HS-27A (cell line): Measurements from ENCODE around the gene PHLDA3.

Experiments
- DNase-seq: peaks from one replicate; pipeline ENCODE4 v3.0.0-alpha.2; 2012; ENCODE audit warnings: low read depth, missing footprints

Gene PHLDA3

GRCh38 chr1:201468844-201469644 is at the start of gene PHLDA3:
Gene PHLDA3, minus strand, starts transcription at chr1:201469188. Its CDS starts 402 bp downstream, at chr1:201468786.
- DNase-seq = no peak

DNA sequence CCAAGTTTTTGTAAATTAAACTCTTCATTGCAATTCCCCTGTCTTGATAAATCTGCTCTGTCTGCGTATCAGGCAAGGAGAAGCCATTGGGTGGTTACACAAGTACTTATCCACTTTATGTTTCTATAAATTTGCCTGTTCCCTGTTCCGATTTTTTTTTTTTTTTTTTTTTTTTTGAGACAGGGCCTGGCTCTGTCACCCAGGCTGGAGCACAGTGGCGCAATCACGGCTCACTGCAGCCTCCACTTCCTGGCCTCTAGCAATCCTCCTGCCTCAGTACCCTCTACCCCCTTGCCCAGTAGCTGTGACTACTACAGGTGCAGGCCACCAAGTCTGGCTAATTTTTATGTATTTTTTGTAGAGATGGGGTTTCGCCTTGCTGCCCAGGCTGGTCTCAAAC is 49.1 kb upstream of the PHLDA3 start:
- DNase-seq = no peak

DNA sequence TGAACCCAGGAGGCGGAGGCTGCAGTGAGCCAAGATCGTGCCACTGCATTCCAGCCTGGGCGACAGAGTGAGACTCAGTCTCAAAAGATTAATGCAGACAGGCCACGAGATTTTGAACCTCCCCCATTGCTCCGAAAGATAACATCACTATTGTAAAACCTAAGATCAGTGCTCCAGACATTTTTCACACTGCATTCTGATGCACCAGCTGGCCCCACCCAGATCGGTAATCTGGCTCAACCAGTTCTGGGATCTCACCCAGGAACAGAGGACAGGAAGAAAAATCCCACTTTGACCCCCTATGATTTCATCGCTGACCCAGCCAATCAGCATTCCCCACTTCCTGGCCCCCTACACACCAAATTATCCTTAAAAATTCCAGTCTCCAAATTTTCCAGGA is 48.6 kb upstream of the PHLDA3 start:
- no peak for DNase-seq

DNA sequence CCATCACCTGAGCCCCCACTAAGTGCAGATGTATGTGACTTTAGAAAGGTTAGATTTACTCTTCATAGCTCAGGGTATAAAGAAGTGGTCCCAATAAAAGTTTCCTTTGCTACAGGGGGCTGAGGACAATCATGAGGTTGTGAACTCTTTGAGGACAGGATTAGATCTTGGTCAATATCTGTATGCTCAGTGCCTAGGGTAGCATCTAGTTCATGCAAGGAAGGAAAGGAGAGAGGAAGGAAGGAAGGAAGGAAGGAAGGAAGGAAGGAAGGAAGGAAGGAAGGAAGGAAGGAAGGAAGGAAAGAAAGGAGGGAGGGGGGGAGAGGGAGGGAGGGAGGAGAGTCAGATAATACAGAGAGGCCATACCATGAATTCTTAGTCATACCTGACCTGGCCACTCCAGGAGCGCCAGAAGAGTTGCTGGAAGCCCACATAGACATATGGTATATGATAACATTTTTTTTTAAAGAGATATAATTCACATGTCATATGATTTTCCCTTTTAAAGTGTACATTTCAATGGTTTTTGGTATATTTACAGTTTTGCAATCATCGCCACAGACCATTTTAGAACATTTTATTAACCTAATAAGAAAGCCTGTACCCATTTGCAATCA is 47.6 kb upstream of the PHLDA3 start:
- DNase-seq = no peak

- no peak for DNase-seq
Observed at GRCh38 chr1:201515895-201516294, 46.9 kb upstream of the PHLDA3 start.

GRCh38 chr1:201515062-201515750 is 46.2 kb upstream of the PHLDA3 start:
- DNase-seq = no peak

DNA sequence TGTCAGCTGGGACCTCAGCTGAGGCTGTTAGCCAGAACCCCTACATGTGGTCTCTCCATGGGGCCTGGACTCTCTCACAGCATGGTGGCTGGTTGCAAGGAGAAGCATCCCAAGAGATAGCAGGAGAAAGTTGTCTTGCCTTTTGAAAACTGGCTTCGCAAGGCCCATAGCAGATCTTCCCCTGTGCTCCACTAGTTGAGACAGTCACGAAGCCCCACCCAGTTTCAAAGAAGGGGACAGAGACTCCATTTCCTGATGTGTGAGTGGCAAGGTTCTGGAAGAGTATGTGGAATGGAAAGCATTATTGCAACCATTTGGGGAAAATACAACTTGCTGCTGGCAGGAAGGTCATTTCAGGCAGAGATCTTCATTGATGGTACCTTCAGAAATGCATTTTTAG is 45.5 kb upstream of the PHLDA3 start:
- DNase-seq = no peak

DNA sequence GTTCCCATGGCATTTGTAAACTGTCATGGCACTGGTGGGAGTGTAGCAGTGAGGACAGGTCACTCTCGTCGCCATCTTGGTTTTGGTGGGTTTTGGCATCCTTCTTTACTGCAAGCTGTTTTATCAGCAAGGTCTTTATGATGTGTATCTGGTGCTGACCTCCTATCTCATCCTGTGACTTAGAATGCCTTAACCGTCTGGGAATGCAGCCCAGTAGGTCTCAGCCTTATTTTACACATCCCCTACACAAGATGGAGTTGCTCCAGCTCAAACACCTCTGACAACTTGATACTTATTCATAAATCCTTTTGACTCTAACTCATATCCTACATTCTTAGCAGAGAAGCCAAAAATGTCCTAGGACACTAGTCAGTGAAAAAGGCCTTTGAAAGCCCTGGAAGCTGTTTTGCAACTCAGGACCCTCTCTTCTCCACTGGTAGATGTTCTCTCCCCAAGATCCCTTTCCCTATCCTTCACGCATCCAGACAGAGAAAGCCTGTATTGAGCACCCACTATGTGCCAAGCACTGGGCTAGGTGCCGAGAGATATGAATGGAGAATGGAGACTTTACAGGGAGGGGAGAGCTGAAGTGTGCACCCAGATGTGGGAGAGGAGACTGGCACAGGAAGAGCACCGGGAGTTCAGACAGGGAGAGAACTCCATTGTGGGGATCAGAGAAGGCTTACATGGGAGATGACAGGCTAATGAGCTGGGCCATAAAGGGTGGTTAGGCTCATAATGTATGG is 44.7 kb upstream of the PHLDA3 start:
- no peak for DNase-seq

GRCh38 chr1:201511941-201512539 is 43.1 kb upstream of the PHLDA3 start:
- DNase-seq = no peak

GRCh38 chr1:201511396-201511940 is 42.5 kb upstream of the PHLDA3 start:
- DNase-seq = no peak

GRCh38 chr1:201510734-201511133 is 41.7 kb upstream of the PHLDA3 start:
- DNase-seq = no peak

DNA sequence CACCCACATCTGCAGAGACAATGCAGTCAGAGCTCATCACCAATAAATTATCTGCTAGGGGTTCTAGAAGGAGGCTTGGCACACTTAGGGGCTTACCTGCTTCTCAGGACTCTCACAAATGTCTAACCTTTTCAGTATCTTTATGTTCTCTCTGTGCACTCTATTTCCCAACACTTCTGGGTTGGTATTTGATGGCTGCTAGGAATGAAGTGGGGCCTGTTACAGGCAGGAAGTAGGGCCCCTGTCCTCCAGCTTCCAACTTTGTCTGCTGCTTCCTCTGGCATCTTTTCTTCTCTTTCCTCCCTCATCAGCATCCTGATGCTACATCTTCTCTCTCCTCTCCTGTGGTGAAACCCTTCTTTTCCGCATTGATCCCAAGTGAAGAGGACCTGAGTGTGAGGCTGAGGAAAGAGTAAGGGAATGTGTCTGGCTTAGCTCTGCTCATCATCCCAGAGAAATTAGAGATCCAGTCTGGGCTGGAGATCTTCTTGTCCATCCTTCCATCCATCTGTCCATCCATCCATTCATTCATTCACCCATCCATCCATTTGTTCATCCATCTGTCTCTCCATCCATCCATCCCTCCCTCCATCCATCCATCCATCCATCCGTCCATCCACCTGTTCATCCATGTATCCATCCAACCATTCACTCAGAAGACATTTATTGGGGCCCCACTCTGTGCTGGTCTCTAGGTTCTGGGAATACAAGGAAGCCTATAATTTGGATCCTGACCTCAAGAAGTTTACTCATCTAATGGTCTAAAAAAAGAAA is 40.8 kb upstream of the PHLDA3 start:
- DNase-seq = no peak

DNA sequence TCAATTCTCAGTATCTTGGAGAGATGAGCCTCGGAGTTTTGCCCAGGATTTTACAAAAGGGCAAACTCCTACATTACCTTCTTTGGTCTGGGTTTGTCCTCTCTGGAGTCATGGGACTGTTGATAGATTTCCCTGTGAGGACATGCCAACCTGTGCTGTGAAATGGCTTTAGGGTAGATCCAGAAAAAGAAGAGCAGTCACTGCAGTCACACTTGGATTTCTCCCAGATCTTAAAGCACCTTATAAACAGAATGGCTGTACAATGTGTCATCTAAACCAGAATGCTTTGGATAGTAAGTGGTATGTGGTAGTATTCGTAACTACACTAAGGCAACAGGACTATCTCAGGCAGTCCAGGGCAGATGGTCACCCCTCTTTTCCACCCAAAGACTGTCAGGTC is 39.8 kb upstream of the PHLDA3 start:
- DNase-seq = no peak

DNA sequence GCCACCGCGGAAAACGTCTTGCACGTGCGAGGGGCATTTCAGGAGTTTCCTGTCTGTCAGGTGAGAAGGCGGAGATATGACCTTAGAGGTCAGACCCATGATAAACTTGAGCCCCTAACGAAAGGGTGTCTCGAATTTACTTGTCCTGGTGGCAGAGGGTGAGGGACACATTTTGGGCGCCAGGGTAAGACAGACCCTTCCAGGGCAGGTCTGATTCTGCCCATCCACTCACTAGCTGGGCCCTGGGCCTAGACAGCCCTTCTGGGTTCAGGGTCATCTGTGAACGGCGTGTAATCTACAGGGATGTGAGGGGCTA is 38.3 kb upstream of the PHLDA3 start:
- DNase-seq = no peak

GRCh38 chr1:201506557-201507359 is 37.8 kb upstream of the PHLDA3 start, which contains the start of gene CSRP1:
Gene CSRP1, minus strand, starts transcription at chr1:201507123. Its CDS starts 10,820 bp downstream, at chr1:201496303.
- no peak for DNase-seq

DNA sequence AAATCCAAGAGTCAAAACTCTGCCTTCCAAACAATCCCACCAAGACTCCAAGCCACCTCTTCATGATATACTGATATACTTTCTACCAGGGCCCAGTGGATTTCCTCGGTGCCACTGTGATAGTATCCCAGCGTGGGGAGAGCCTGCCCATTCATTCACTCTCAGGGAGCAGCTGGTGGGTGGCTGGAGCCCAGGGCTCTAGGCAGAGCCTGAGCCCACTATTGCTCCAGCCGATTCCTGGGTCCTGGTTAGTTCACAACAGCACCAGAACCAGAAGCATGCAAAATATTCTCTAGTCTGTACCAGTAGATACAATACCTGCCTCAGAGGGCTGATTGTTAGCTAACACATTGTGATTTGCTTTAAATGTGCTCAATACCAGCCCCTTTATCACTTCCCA is 37.1 kb upstream of the PHLDA3 start:
- no peak for DNase-seq

DNA sequence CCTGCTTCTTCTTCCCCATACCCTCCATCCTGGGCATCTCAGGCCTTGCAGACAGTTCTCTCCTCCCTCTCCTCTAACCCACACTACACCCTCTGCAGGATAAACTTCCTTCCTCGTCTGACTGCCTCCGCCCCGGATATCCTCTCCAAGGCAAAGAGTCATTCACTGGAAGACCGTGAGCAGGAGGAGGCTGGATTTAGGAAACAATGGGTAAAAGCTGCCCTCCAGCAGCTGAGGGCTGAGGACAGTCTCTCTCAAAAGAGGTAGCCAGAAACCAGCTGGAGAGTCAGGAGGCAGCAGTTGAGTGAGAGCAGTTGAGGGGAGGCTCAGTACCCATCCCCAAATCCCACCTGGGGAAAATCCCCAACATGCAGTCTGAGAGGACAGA is 36.5 kb upstream of the PHLDA3 start:
- no peak for DNase-seq

DNA sequence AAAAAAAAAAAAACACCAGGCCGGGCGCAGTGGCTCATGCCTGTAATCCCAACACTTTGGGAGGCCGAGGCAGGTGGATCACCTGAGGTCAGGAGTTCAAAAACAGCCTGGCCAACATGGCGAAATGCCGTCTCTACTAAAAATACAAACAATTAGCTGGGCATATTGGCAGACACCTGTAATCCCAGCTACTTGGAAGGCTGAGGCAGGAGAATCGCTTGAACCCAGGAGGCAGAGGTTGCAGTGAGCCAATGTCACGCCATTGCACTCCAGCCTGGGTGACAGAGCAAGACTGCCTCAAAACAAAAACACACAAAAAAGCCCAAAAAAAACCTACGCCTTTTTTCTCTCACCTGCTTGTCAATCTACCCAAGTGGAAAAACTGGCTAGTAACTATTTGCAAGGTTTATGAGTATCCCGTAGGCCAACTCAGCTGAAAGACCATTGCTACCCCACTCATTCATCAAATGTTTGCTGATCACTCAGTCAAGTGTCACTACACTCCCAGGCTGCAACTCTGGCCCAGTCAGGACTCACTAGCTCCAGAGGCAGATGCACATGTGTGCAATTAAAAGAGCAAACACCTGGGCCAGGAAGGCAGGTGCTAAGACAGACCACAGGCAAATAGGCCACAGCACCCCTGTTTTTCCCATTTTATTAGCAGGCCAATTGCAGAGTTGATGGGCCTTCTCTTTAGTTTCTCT is 36.0 kb upstream of the PHLDA3 start:
- DNase-seq = no peak

- DNase-seq = no peak
Observed at GRCh38 chr1:201504179-201504631, 35.2 kb upstream of the PHLDA3 start.
